Medulla oblongata (tissue), 1 donor: ENCODE results near the gene HES5.
"Not testable (repeated sequence)": the region's sequence is repeated elsewhere in the genome, so short reads cannot be mapped to it uniquely, and the experiment has no call there.

ENCODE experiments used
- DNase-seq: peaks from one replicate; pipeline ENCODE4 v3.0.0-alpha.2; 2015; ENCODE audit errors: extremely low spot score

Gene HES5

GRCh38 chr1:2529784-2530512, at the start of gene HES5:
Gene HES5, minus strand, starts transcription at chr1:2530263. Its CDS starts 99 bp downstream, at chr1:2530164.
- no peak for DNase-seq

DNA sequence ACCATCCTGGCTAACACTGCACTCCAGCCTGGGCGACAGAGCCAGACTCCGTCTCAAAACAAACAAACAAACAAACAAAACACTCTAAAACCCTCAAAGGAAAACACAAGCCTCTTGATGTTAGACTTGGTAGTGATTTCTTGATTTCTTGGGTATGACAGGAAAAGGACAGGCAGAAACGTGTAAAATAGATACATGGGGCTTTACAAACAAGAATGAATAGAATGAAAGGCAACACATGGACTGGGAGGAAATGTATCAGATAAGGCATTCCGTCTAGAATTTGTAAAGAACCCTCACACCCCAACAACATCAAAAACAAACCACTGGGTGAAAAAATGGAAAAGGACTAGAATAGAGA, 48.7 kb upstream of the HES5 start:
- no peak for DNase-seq

DNA sequence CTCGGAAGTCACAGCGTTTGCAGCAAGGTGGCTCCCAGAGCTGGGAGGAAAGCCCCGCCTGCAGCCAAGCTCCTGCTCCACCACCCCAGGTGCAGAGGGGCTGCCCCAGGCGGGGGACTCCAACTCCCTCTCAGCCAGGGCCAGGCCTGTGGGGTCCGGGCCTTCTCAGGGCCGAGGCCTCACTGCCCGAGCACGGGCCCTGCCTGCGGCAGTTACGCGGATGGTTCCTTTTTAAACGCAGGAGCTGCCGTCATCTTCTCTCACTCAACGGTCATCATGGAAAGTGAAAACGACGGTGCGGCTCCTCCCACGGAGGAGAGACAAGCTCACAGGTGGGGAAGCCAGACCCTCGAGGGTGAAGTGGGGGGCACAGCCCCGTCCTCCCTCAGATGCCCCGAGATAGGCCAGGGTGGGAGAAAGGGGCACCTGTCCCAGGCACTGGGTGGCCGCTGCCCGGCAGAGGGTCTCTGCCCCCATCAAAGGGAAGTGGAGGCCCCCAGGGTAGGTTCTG, 47.6 kb upstream of the HES5 start:
- not testable (repeated sequence) for DNase-seq

DNA sequence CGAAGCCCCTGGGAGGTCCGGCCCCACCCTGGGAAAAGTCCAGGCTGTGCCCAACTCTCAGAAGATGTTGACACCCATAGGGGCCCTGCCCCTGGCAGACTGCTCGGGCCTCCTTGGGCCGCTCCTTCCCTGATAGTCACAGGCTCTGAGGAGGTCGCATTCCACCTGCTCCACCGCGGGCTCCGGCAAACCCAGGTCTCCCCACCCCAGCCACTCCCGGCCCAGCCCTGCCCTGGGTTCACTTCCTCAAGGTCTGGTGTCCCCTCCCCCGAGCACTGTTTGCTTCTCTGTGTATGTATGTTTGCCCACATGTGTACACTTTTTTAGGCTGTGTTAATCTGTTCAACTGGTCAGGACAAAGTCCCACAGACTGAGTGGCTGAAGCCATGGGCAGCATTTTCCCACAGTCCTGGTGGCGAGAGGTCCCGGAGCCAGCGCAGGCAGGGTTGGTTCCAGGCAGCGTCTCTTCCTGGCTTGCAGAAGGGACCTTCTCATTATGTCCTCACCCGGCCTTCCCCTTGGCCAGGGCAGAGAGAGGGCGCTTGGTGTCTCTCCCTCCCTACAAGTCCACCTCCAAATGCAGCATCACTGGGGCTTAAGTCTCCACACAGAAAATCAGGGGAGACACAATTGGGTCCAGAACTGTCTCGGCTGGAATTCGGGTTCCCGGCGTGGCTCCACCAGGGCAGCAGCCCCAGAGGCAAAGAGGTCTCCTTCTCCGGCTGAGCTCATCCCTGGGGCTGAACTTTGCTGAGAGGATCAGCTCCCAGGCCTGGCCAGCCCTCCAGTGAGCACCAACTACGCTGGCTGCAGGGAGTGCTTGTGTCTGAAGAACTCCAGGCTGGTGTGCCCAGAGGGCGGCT, 46.0 kb upstream of the HES5 start:
- DNase-seq, result no peak

GRCh38 chr1:2574350-2574749, 44.3 kb upstream of the HES5 start:
- DNase-seq, result no peak

DNA sequence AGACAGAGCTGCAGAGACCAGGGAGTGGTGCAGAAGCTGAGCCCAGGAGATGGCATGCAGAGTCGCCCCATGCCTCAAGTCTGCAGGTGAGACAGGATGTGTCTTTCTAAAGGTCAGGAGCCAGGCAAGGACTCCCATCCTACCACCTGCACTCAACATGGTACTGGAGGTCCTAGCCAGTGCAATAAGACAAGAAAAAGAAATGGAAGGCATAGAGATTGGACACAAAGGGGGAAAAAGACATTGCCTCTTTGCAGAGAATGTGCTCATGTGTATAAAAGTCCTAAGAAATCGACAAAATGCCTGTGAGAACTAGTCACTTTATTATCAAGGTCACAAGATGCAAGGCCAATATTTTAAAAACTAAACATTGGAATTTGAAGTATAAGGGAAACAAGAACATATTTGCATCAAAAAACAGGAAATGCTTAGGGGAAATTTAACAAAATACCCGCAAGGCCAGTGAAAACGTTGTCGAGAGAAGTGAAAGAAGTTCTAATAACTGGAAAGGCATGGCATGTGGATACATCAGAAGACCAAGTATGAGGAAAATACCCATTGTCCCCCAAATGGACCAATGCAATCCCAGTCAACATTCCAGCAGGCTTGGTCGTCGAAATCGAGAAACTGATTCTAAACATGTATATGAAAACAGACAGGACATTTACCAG, 43.3 kb upstream of the HES5 start:
- no peak for DNase-seq

DNA sequence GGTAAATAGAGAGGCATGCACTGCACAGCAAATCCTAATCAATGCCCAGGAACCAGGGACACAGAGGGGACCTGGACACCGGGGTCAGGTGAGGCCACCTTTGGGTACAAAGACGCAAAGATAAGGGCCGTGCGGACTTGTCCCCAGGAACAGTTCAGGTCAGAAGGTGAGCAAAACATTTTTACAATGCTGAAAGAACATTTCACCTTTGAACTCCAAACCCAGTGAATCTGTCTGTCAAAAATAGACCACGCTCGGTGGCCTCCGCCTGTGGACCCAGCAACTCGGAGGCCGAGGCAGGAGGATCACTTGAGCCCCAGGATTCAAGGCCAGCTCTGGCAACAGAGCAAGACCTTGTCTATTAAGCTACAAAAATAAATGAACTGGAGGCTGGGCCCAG, 41.3 kb upstream of the HES5 start:
- no peak for DNase-seq

DNA sequence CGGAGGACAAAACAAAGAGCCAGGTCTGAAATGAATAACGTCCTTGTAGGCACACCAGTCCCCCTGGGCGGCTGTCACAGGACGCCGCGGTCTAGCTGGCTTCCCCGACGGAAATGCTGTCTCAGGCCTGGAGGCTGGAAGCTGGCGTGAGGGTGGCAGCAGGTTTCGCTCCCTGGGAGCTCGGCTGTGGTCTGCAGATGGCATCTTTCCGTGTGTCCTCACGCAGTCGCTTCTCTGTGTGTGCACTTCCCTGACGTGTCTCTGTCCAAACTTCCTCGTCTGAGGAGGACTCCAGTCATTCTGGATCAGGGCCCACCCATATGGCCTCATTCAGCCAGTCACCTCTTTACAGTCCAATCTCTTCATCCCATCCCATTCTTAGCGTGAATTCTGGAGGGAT, 40.3 kb upstream of the HES5 start:
- no peak for DNase-seq

GRCh38 chr1:2569703-2570102, 39.6 kb upstream of the HES5 start:
- DNase-seq, result not testable (repeated sequence)

- DNase-seq, result no peak
Observed at GRCh38 chr1:2569060-2569459, 39.0 kb upstream of the HES5 start.

DNA sequence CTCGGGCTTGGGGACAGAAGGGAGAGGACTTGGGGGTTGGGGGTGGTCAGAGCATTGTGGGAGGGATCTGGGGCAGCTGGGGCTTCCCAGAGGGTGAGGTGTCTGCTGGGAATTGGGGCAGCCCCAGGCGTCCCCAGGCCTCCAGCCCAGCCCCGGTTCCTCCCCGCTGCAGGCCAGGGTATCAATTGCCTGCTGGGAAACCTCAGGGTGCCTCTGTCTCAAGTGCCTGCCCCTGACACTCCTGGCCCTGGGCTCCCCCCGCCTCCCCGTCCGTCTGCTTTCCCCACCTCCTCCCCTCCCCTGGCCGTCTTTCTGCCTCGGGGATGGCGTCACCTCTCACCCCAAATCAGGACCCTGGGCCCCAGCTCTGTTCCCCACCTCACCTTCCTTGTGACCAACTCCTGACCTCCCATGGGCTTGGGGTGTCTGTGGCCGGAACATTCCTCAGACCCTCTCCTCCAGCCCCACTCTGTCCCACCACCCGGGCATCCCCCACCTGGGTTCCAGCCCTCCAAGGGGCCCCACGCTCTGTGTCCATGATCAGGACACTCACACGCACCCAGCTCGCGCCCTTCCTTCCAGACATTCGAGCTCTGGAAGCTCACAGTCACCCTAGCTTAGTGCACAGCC, 38.2 kb upstream of the HES5 start:
- not testable (repeated sequence) for DNase-seq

GRCh38 chr1:2567083-2567679, 37.1 kb upstream of the HES5 start:
- no peak for DNase-seq

DNA sequence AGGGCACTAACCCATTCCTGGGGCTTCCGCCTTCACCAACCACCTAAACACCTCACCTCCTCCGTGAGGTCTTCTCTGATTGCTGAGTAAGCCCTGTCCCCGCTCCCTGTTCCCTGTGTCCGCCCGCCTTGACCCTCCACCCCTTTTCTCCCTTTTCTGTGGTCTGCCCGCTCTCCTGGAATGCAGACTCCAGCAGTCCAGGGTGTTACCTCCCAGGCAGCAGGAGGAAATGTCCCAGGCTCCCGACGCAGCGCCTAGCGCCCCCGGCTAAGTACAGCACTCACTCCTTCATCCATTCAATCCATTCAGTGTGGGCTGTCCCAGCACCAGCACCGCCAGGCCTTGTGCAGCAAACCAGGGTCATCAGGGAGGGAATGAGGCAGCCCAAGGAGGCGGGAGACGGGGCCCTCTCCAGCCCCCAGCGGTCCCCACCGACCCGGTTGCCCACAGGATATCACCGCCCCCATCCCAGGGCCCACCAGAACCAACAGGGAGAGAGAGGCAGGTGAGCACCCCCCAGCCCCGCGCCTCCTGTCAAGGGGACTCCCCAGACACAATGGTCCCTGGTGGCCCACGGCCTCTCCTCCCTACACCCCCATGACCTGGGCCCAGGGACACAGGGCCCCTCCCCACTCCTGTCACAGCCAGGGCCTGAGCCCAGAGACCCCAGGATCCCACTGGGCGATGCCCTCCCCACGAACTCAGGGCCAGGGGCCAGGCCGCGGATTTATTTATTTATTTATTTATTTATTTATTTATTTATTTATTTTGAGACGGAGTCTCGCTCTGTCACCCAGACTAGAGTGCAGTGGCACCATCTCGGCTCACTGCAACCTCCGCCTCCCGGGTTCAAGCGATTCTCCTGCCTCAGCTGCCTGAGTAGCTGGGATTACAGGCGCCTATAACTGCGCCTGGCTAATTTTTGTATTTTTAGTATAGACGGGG, 36.3 kb upstream of the HES5 start:
- no peak for DNase-seq

- no peak for DNase-seq
Observed at GRCh38 chr1:2564815-2565374, 34.8 kb upstream of the HES5 start.

DNA sequence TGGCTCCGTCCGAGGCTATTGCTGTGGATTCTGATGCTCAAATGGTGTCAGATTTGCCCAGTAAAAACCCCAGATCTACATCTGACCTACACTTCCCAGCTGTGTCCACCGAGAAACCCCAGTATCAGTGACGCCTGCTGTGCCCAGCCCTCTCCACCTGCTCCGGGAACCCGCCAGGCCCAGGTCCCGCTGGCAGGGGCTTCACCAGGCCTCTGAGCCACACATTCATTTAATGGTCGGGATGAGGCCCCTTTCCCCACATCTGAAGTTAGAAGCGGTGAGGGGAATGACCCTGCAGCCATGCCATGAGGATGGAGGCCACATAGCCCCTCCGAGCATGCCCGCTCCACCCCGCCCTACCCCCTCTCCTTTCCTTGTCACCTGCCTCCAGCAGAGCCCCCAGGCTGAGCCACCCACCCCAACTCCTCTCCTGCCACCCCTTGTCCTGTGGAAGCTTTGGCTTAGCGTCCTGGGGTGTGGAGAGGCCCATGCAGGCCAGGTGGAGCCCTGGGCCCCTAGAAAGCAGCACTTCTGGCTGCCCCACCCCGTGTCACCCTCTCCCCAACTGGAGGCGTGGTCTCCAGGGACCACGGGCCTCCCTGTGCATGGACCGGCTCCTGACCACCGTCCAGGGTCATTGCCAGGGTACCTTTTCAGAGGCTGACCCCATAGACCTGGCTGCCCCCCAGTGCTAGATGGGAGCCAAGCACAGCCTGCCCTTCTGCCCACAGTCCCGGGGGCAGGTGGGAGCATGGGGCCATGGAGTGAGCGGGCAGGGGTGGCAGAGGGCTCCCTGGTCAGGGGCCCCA, 34.1 kb upstream of the HES5 start:
- no peak for DNase-seq

- no peak for DNase-seq
Observed at GRCh38 chr1:2563205-2563604, 33.1 kb upstream of the HES5 start.

DNA sequence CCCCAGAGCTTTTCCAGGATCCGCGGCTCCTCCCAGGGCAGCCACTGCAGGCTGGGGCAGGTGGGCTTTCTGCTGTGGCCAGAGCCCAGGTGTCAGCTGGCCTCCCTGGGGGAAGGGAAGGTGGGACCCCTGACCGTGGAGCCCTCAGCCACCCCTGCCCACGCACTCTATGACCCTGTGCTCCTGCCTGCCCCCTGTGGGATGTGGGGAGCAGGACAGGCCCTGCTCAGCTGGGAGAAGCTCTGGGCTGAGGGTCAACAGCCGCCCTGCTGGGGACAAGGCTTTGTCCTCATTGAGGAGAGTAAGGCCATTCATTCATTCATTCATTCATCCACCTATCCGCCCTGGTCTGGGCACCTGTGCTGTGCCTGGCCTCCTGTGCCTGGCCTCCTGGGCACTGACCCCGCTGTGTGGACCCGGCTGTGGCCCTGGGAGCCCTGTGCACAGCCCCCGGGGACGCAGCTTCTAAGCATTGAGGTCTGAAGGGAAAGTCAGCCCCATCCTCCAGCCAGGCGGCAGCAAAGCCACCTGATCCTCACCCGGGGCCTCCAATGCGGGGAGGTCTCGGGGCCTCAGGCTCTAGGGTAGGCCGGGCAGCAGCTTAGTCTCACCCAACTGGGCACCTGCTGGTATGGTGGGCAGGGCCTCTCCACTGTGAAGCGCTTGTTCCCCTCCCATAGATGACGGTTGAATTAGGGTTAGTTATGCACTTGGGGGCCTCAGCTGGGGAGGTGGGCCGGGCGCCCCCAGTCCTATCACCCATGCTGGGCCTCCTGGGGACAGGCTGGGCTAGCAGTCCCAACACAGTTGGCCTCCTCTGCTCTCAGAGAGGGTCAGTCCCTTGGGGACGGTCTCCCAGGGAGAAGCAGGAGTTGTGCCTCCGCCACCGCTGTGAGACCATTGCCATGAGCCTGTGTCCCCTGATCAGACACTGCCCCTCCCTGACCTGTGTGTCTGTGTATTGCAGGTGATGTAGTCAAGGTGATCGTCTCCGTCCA, 32.1 kb upstream of the HES5 start:
- DNase-seq, result no peak

- no peak for DNase-seq
Observed at GRCh38 chr1:2561446-2561845, 31.4 kb upstream of the HES5 start.
